K562 (cell line): ENCODE measurements around the gene SH3D21. TPM values are rescaled to one million over a fixed set of nuclear protein-coding genes. Genes with fewer than 3 reads are reported as not detected.

ENCODE experiments used
- FOXA1 ChIP-seq: fragments of 450-650 bp; IDR thresholded peaks from 2 replicates; pipeline ENCODE4 v1.6.1; 2016; ENCODE audit warnings: mild to moderate bottlenecking, borderline replicate concordance
- FOXK1 ChIP-seq: sonication (generic); formaldehyde crosslinking; IDR thresholded peaks from 2 replicates; pipeline ENCODE4 v1.8.0; 2022; ENCODE audit warnings: missing genetic modification reagents, mild to moderate bottlenecking, borderline replicate concordance
- GTF2A2 ChIP-seq: IDR thresholded peaks from 2 replicates; pipeline ENCODE4 v1.6.1; 2016; ENCODE audit warnings: mild to moderate bottlenecking, missing genetic modification characterization, missing compliant biosample characterization
- HCFC1 ChIP-seq: IDR thresholded peaks from 2 replicates; pipeline ENCODE4 v1.6.1; 2012; ENCODE audit warnings: low read depth, low read length, improper control_type of control experiment
- ILK ChIP-seq: fragments of 450-650 bp; IDR thresholded peaks from 2 replicates; pipeline ENCODE4 v1.6.1; 2016; ENCODE audit warnings: missing genetic modification characterization, low read depth, mild to moderate bottlenecking, missing compliant biosample characterization, moderate library complexity, borderline replicate concordance
- MEF2A ChIP-seq: IDR thresholded peaks from 2 replicates; pipeline ENCODE4 v1.6.1; 2011; ENCODE audit warnings: low read depth, mild to moderate bottlenecking, low read length, moderate library complexity; ENCODE audit not compliant: control insufficient read depth
- MLLT1 ChIP-seq, 2 experiments: fragments of 450-650 bp; IDR thresholded peaks; 2 replicates each; pipeline ENCODE4 v1.6.1; 2016
- NCOA4 ChIP-seq: fragments of 450-650 bp; IDR thresholded peaks from 2 replicates; pipeline ENCODE4 v1.6.1; 2018; ENCODE audit warnings: mild to moderate bottlenecking; ENCODE audit not compliant: partially characterized antibody
- NCOA6 ChIP-seq: fragments of 450-650 bp; IDR thresholded peaks from 2 replicates; pipeline ENCODE4 v1.6.1; 2017; ENCODE audit warnings: mild to moderate bottlenecking
- PCBP1 ChIP-seq: fragments of 200-400 bp; formaldehyde crosslinking; IDR thresholded peaks from 2 replicates; pipeline ENCODE4 v1.6.1; 2018; ENCODE audit warnings: mild to moderate bottlenecking, low read depth, low read length; ENCODE audit not compliant: poor library complexity, severe bottlenecking
- PHB2 ChIP-seq: fragments of 450-650 bp; IDR thresholded peaks from 2 replicates; pipeline ENCODE4 v1.6.1; 2017; ENCODE audit warnings: low read depth
- PRPF4 ChIP-seq: fragments of 200-400 bp; formaldehyde crosslinking; IDR thresholded peaks from one replicate; pipeline ENCODE4 v1.6.1; 2017; ENCODE audit warnings: low read length, low read depth, mild to moderate bottlenecking; ENCODE audit not compliant: insufficient read depth, poor library complexity, severe bottlenecking
- SAFB ChIP-seq: fragments of 200-400 bp; formaldehyde crosslinking; IDR thresholded peaks from 2 replicates; pipeline ENCODE4 v1.6.1; 2017; ENCODE audit warnings: low read depth, low read length, borderline replicate concordance
- SRF ChIP-seq, 2 experiments: fragments of 250-450, 450-650 bp in 1 of 2; sonication (Bioruptor Pico) in 1 of 2; sonication (generic) in 1 of 2; formaldehyde crosslinking; IDR thresholded peaks; 2 replicates each; pipeline versions ENCODE4 v1.5.0 to v1.5.1; 2020 to 2022; ENCODE audit warnings: mild to moderate bottlenecking in 1 of 2, missing genetic modification reagents in 1 of 2
- TOE1 ChIP-seq, 2 experiments: fragments of 450-650 bp in 1 of 2; sonication (generic) in 1 of 2; formaldehyde crosslinking in 1 of 2; IDR thresholded peaks; 2 replicates each; pipeline versions ENCODE4 v1.7.1 to v1.8.0; 2016 to 2022; ENCODE audit warnings: borderline replicate concordance in 2 of 2, mild to moderate bottlenecking in 2 of 2, antibody characterized with exemption in 1 of 2, inconsistent platforms in 1 of 2, low read depth in 1 of 2, missing genetic modification reagents in 1 of 2, moderate library complexity in 1 of 2
- TRIM28 ChIP-seq: fragments of 450-650 bp; IDR thresholded peaks from 2 replicates; pipeline ENCODE4 v1.6.1; 2017
- ZNF217 ChIP-seq: sonication (generic); formaldehyde crosslinking; IDR thresholded peaks from 2 replicates; pipeline ENCODE4 v1.8.0; 2022; ENCODE audit warnings: mild to moderate bottlenecking, missing genetic modification reagents
- ZNF354B ChIP-seq: fragments of 250-450 bp; sonication (Bioruptor Pico); IDR thresholded peaks from 2 replicates; pipeline ENCODE4 v1.4.0; 2020
- ZNF398 ChIP-seq: fragments of 250-450 bp; sonication (Bioruptor Pico); IDR thresholded peaks from 2 replicates; pipeline ENCODE4 v1.8.0; 2021; ENCODE audit warnings: moderate library complexity, mild to moderate bottlenecking, inconsistent platforms
- ZNF561 ChIP-seq: fragments of 450-650 bp; formaldehyde crosslinking; conservative IDR thresholded peaks from 2 replicates; pipeline ENCODE4 v1.4.0; 2020; ENCODE audit warnings: mild to moderate bottlenecking, moderate library complexity
- ZNF764 ChIP-seq: fragments of 250-450 bp; sonication (Bioruptor Pico); IDR thresholded peaks from 2 replicates; pipeline ENCODE4 v1.4.0; 2020; ENCODE audit warnings: low read depth, mild to moderate bottlenecking, moderate library complexity
- polyA plus RNA-seq, 8 experiments: library from polyadenylated mRNA; depleted of rRNA in 4 of 8; stranded (reverse) in 5 of 8; unstranded in 3 of 8; fragments of >200 nt; fragmentation: Nextera tagmentation in 2 of 8; fragmentation: Illumina TruSeq in 1 of 8; extraction: Ambion mirVana in 2 of 8; extraction: Trizol in 1 of 8; gene quantifications; 2 replicates each; pipeline versions ENCODE4 v1.2.1 to v1.2.3, GENCODE V29; 2011 to 2014; ENCODE audit warnings: inconsistent platforms in 1 of 8, missing spikeins in 1 of 8
- total RNA-seq, 7 experiments: library from RNA; depleted of rRNA in 6 of 7; stranded (reverse); fragments of >200 nt in 6 of 7; fragmentation: Illumina TruSeq in 2 of 7; extraction: Trizol in 2 of 7; gene quantifications; 2 replicates each; pipeline versions ENCODE4 v1.2.1 to v1.2.3, GENCODE V29; 2011 to 2021; ENCODE audit warnings: low replicate concordance in 1 of 7
- TF ChIP-seq, protein P1 (sequence below): fragments of 200-400 bp; formaldehyde crosslinking; IDR thresholded peaks from 2 replicates; pipeline ENCODE4 v1.6.1; 2017; ENCODE audit warnings: mild to moderate bottlenecking, low read depth, low read length, moderate library complexity

The SH3D21 gene
- total and polyA plus RNA-seq, 9 of the 15 experiments (the other 6 are each of a cell fraction or from before 2014, with no cell fraction given), result 0.01 to 4.7 (median 1.8) TPM

DNA sequence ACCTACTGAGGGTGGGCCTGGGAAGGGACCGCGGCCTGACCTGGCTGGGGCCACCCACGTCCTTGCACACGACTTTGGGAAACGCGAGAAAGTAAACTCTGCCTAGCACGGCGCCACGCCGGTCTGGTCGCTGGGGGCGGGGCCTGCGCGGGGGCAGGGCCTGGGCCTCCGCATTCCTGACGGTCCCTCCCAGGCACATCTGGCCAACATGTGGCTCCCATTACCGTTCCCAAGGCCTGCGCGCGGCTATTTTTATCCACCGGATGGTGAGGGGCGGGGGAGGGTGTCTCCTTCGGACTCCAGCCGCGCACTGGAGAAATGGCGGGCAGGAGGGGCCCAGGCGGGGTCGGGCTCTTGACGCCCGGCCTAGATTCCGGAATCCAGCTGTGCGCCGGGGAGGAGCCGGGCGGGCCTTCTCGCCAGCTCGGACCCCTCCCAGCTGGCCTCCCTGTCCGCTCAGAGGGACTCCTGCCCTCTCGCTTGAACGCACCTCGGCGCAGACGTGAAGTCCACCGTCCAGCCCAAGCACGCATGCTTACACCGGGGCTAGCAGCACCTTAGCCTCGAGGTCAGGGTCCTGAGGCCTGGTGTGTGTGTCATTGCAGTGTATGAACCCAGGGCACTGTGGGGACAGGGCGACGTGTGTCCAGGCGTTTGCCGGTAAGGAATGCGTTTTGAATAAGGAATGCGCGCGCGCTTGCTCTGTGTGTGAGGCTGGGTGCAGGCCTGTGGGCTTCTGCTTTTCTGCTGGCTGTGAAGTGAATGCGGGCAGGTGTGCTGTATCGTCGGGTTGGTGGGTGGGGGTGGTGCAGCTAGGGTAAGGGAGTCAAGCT, 15.2 kb downstream of the SH3D21 start (continued):
- no peak for TF ChIP-seq ZNF398 (CRISPR knock-in tag)
- TF ChIP-seq FOXK1 (CRISPR knock-in tag), result peak; percentile 95
- peak; percentile 74 for TF ChIP-seq PCBP1
- TF ChIP-seq ZNF561, result no peak
- no peak for TF ChIP-seq ILK
- TF ChIP-seq TOE1 (IDR thresholded peaks at IDR 0.05; ENCODE audit: borderline replicate concordance), result peak; percentile 58; the same call in 1 of the 2 replicates
- no peak for TF ChIP-seq TOE1 (CRISPR knock-in tag; IDR thresholded peaks at IDR 0.05; ENCODE audit: borderline replicate concordance, low read depth)
- no peak; the same call in 1 of the 2 replicates for TF ChIP-seq SAFB
- TF ChIP-seq TRIM28, result peak; percentile 68
- peak; percentile 12 for TF ChIP-seq PRPF4
- no peak for TF ChIP-seq PHB2
- TF ChIP-seq ZNF764 (CRISPR knock-in tag), result no peak
- TF ChIP-seq ZNF354B (CRISPR knock-in tag), result no peak
- peak in 1 of 2 experiments; percentile 16; a peak in 1 of 4 replicates for TF ChIP-seq MLLT1 (IDR thresholded peaks at IDR 0.05)
- TF ChIP-seq, protein P1, sequence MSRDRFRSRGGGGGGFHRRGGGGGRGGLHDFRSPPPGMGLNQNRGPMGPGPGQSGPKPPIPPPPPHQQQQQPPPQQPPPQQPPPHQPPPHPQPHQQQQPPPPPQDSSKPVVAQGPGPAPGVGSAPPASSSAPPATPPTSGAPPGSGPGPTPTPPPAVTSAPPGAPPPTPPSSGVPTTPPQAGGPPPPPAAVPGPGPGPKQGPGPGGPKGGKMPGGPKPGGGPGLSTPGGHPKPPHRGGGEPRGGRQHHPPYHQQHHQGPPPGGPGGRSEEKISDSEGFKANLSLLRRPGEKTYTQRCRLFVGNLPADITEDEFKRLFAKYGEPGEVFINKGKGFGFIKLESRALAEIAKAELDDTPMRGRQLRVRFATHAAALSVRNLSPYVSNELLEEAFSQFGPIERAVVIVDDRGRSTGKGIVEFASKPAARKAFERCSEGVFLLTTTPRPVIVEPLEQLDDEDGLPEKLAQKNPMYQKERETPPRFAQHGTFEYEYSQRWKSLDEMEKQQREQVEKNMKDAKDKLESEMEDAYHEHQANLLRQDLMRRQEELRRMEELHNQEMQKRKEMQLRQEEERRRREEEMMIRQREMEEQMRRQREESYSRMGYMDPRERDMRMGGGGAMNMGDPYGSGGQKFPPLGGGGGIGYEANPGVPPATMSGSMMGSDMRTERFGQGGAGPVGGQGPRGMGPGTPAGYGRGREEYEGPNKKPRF, result no peak
- TF ChIP-seq NCOA6, result 0 out of 2 replicates have a peak, but pooled peaks have one; percentile 46
- TF ChIP-seq SRF (CRISPR knock-in tag; IDR thresholded peaks at IDR 0.05), result no peak
- TF ChIP-seq MEF2A, result peak; percentile 99
- TF ChIP-seq GTF2A2 (tag), result no peak
- no peak for TF ChIP-seq FOXA1
- peak; percentile 53; the same call in 1 of the 2 replicates for TF ChIP-seq HCFC1
- TF ChIP-seq ZNF217 (CRISPR knock-in tag), result no peak
- no peak for TF ChIP-seq NCOA4
